Ovary (tissue), 3 donors: Measurements from ENCODE around the gene PGRMC2.

ENCODE experiments used
- EP300 ChIP-seq: sonication (generic); formaldehyde crosslinking; IDR thresholded peaks from one replicate; pipeline ENCODE4 v1.6.1; 2017; ENCODE audit warnings: antibody characterized with exemption
- POLR2A ChIP-seq: fragments of 450-650 bp; IDR thresholded peaks from one replicate; pipeline ENCODE4 v1.6.1; 2017; ENCODE audit warnings: antibody characterized with exemption, mild to moderate bottlenecking, moderate library complexity
- TF ChIP-seq, protein P1 (sequence below), 3 donors: fragments of 450-650 bp in 2 of 3; fragments of 200-600 bp in 1 of 3; IDR thresholded peaks; one replicate each; pipeline versions ENCODE4 v1.5.1 to v1.8.0; 2016 to 2022; ENCODE audit warnings: antibody characterized with exemption in 3 of 3, mild to moderate bottlenecking in 1 of 3
- donor health status: DM: no; HTN: no; CAD: no.

DNA sequence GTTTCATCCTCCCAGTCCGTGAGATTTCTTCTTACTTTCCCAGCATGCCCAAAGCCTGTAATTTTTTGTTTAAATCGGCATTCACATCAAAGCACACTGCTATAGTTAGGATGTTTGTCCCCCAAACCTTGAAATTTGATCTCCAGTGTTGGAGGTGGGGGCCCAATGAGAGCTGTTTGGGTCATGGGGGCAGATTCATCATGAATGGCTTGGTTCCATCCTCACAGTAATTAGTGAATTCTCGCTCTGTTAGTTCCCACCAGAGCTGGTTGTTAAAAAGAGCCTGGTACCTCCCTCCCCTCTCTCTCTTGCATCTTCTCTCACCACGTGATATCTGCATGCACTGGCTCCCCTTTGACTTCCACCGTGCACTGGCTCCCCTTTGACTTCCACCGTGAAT is 40.5 kb upstream of the PGRMC2 start:
- TF ChIP-seq, protein P1, sequence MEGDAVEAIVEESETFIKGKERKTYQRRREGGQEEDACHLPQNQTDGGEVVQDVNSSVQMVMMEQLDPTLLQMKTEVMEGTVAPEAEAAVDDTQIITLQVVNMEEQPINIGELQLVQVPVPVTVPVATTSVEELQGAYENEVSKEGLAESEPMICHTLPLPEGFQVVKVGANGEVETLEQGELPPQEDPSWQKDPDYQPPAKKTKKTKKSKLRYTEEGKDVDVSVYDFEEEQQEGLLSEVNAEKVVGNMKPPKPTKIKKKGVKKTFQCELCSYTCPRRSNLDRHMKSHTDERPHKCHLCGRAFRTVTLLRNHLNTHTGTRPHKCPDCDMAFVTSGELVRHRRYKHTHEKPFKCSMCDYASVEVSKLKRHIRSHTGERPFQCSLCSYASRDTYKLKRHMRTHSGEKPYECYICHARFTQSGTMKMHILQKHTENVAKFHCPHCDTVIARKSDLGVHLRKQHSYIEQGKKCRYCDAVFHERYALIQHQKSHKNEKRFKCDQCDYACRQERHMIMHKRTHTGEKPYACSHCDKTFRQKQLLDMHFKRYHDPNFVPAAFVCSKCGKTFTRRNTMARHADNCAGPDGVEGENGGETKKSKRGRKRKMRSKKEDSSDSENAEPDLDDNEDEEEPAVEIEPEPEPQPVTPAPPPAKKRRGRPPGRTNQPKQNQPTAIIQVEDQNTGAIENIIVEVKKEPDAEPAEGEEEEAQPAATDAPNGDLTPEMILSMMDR (IDR thresholded peaks at IDR 0.05): no peak
- TF ChIP-seq POLR2A (no peak), EP300 (no peak)
